ENCODE results near the gene RPUSD4.

The RPUSD4 gene

GRCh38 chr11:126154691-126155090, 56.8 kb downstream of the RPUSD4 start:
- DNase-seq: no peak

GRCh38 chr11:126153972-126154371, 57.5 kb downstream of the RPUSD4 start:
- DNase-seq: no peak

- no peak for DNase-seq
Observed at GRCh38 chr11:126153006-126153405, 58.4 kb downstream of the RPUSD4 start.

GRCh38 chr11:126152586-126152985, 58.9 kb downstream of the RPUSD4 start:
- no peak for DNase-seq

- DNase-seq: no peak
Observed at GRCh38 chr11:126152152-126152551, 59.3 kb downstream of the RPUSD4 start.

Data from islet precursor cell (in vitro differentiated cells).